ENCODE measurements around the gene CHL1.

Gene CHL1

GRCh38 chr3:295166-295565 is 98.6 kb downstream of the CHL1 start:
- Histone ChIP-seq H3K4me3 (ENCODE audit: low read depth in 1 of 5, low read length in 5 of 5) (no peak overlapping the region), H3K36me3 (ENCODE audit: control insufficient read depth in 5 of 5, insufficient read depth in 5 of 5, low read length in 5 of 5) (no peaks in the 10 kb centered on the region), H3K27me3 (ENCODE audit: control insufficient read depth in 5 of 5, insufficient read depth in 4 of 5, low read length in 5 of 5) (no peaks in the 10 kb centered on the region), H3K9ac (ENCODE audit: low read length in 5 of 5) (no peak overlapping the region), H3K4me1 (ENCODE audit: control insufficient read depth in 5 of 5, insufficient read depth in 5 of 5, low read length in 5 of 5) (no peaks in the 10 kb centered on the region), H3K27ac (ENCODE audit: low read depth, low read length) (no peak overlapping the region), H3K9me3 (ENCODE audit: control insufficient read depth in 5 of 5, low read length in 5 of 5) (no peaks in the 10 kb centered on the region)

GRCh38 chr3:297585-297984 is 101.0 kb downstream of the CHL1 start:
- Histone ChIP-seq H3K27ac (ENCODE audit: low read depth, low read length) (no peak overlapping the region), H3K4me1 (ENCODE audit: control insufficient read depth in 5 of 5, insufficient read depth in 5 of 5, low read length in 5 of 5) (no peaks in the 10 kb centered on the region), H3K4me3 (ENCODE audit: low read depth in 1 of 5, low read length in 5 of 5) (no peak overlapping the region), H3K27me3 (ENCODE audit: control insufficient read depth in 5 of 5, insufficient read depth in 4 of 5, low read length in 5 of 5) (no peaks in the 10 kb centered on the region), H3K9me3 (ENCODE audit: control insufficient read depth in 5 of 5, low read length in 5 of 5) (no peaks in the 10 kb centered on the region), H3K36me3 (ENCODE audit: control insufficient read depth in 5 of 5, insufficient read depth in 5 of 5, low read length in 5 of 5) (no peaks in the 10 kb centered on the region), H3K9ac (ENCODE audit: low read length in 5 of 5) (no peak overlapping the region)

GRCh38 chr3:299590-300301 is 103.2 kb downstream of the CHL1 start:
- Histone ChIP-seq H3K27ac (ENCODE audit: low read depth, low read length) (no peak overlapping the region), H3K4me1 (ENCODE audit: control insufficient read depth in 5 of 5, insufficient read depth in 5 of 5, low read length in 5 of 5) (no peaks in the 10 kb centered on the region)

GRCh38 chr3:307182-307581 is 110.6 kb downstream of the CHL1 start:
- no peaks in the 10 kb centered on the region for H3K36me3 ChIP-seq (ENCODE audit: control insufficient read depth in 5 of 5, insufficient read depth in 5 of 5, low read length in 5 of 5)
- H3K27me3 ChIP-seq (ENCODE audit: control insufficient read depth in 5 of 5, insufficient read depth in 4 of 5, low read length in 5 of 5) = no peaks in the 10 kb centered on the region
- H3K4me1 ChIP-seq (ENCODE audit: control insufficient read depth in 5 of 5, insufficient read depth in 5 of 5, low read length in 5 of 5) = no peaks in the 10 kb centered on the region
- no peak overlapping the region for H3K4me3 ChIP-seq (ENCODE audit: low read depth in 1 of 5, low read length in 5 of 5)
- no peak overlapping the region for H3K9ac ChIP-seq (ENCODE audit: low read length in 5 of 5)
- no peak overlapping the region for H3K27ac ChIP-seq (ENCODE audit: low read depth, low read length)
- H3K9me3 ChIP-seq (ENCODE audit: control insufficient read depth in 5 of 5, low read length in 5 of 5) = no peaks in the 10 kb centered on the region

More at GRCh38 chr3:299590-300301, 103.2 kb downstream of the CHL1 start:
- no peak overlapping the region for H3K4me3 ChIP-seq (ENCODE audit: low read depth in 1 of 5, low read length in 5 of 5)
- no peaks in the 10 kb centered on the region for H3K36me3 ChIP-seq (ENCODE audit: control insufficient read depth in 5 of 5, insufficient read depth in 5 of 5, low read length in 5 of 5)
- H3K9me3 ChIP-seq (ENCODE audit: control insufficient read depth in 5 of 5, low read length in 5 of 5) = no peaks in the 10 kb centered on the region
- H3K27me3 ChIP-seq (ENCODE audit: control insufficient read depth in 5 of 5, insufficient read depth in 4 of 5, low read length in 5 of 5) = no peaks in the 10 kb centered on the region
- no peak overlapping the region for H3K9ac ChIP-seq (ENCODE audit: low read length in 5 of 5)

- H3K4me3 ChIP-seq (ENCODE audit: low read depth in 1 of 5, low read length in 5 of 5) = no peak overlapping the region
- no peaks in the 10 kb centered on the region for H3K9me3 ChIP-seq (ENCODE audit: control insufficient read depth in 5 of 5, low read length in 5 of 5)
- no peaks in the 10 kb centered on the region for H3K27me3 ChIP-seq (ENCODE audit: control insufficient read depth in 5 of 5, insufficient read depth in 4 of 5, low read length in 5 of 5)
- no peaks in the 10 kb centered on the region for H3K4me1 ChIP-seq (ENCODE audit: control insufficient read depth in 5 of 5, insufficient read depth in 5 of 5, low read length in 5 of 5)
- H3K36me3 ChIP-seq (ENCODE audit: control insufficient read depth in 5 of 5, insufficient read depth in 5 of 5, low read length in 5 of 5) = no peaks in the 10 kb centered on the region
- no peak overlapping the region for H3K9ac ChIP-seq (ENCODE audit: low read length in 5 of 5)
- H3K27ac ChIP-seq (ENCODE audit: low read depth, low read length) = no peak overlapping the region
These were observed 112.2 kb downstream of the CHL1 start for GRCh38 chr3:308597-309321.

GRCh38 chr3:312160-312733 is 115.7 kb downstream of the CHL1 start:
- no peak overlapping the region for H3K4me3 ChIP-seq (ENCODE audit: low read depth in 1 of 5, low read length in 5 of 5)
- H3K27me3 ChIP-seq (ENCODE audit: control insufficient read depth in 5 of 5, insufficient read depth in 4 of 5, low read length in 5 of 5) = no peaks in the 10 kb centered on the region
- no peaks in the 10 kb centered on the region for H3K4me1 ChIP-seq (ENCODE audit: control insufficient read depth in 5 of 5, insufficient read depth in 5 of 5, low read length in 5 of 5)
- no peak overlapping the region for H3K9ac ChIP-seq (ENCODE audit: low read length in 5 of 5)
- no peaks in the 10 kb centered on the region for H3K36me3 ChIP-seq (ENCODE audit: control insufficient read depth in 5 of 5, insufficient read depth in 5 of 5, low read length in 5 of 5)
- H3K9me3 ChIP-seq (ENCODE audit: control insufficient read depth in 5 of 5, low read length in 5 of 5) = no peaks in the 10 kb centered on the region
- H3K27ac ChIP-seq (ENCODE audit: low read depth, low read length) = no peak overlapping the region

- H3K9ac ChIP-seq (ENCODE audit: low read length in 5 of 5) = no peak overlapping the region
- H3K4me1 ChIP-seq (ENCODE audit: control insufficient read depth in 5 of 5, insufficient read depth in 5 of 5, low read length in 5 of 5) = no peaks in the 10 kb centered on the region
- no peaks in the 10 kb centered on the region for H3K27me3 ChIP-seq (ENCODE audit: control insufficient read depth in 5 of 5, insufficient read depth in 4 of 5, low read length in 5 of 5)
- no peaks in the 10 kb centered on the region for H3K36me3 ChIP-seq (ENCODE audit: control insufficient read depth in 5 of 5, insufficient read depth in 5 of 5, low read length in 5 of 5)
- no peak overlapping the region for H3K27ac ChIP-seq (ENCODE audit: low read depth, low read length)
- no peaks in the 10 kb centered on the region for H3K9me3 ChIP-seq (ENCODE audit: control insufficient read depth in 5 of 5, low read length in 5 of 5)
- H3K4me3 ChIP-seq (ENCODE audit: low read depth in 1 of 5, low read length in 5 of 5) = no peak overlapping the region
These were observed 116.3 kb downstream of the CHL1 start for GRCh38 chr3:312911-313310.

- Histone ChIP-seq H3K4me1 (ENCODE audit: control insufficient read depth in 5 of 5, insufficient read depth in 5 of 5, low read length in 5 of 5) (no peaks in the 10 kb centered on the region), H3K36me3 (ENCODE audit: control insufficient read depth in 5 of 5, insufficient read depth in 5 of 5, low read length in 5 of 5) (no peaks in the 10 kb centered on the region), H3K4me3 (ENCODE audit: low read depth in 1 of 5, low read length in 5 of 5) (no peak overlapping the region), H3K27me3 (ENCODE audit: control insufficient read depth in 5 of 5, insufficient read depth in 4 of 5, low read length in 5 of 5) (no peaks in the 10 kb centered on the region), H3K27ac (ENCODE audit: low read depth, low read length) (no peak overlapping the region), H3K9ac (ENCODE audit: low read length in 5 of 5) (no peak overlapping the region), H3K9me3 (ENCODE audit: control insufficient read depth in 5 of 5, low read length in 5 of 5) (no peaks in the 10 kb centered on the region)
These were observed 120.4 kb downstream of the CHL1 start for GRCh38 chr3:317012-317411.

- Histone ChIP-seq H3K4me1 (ENCODE audit: control insufficient read depth in 5 of 5, insufficient read depth in 5 of 5, low read length in 5 of 5) (no peaks in the 10 kb centered on the region), H3K36me3 (ENCODE audit: control insufficient read depth in 5 of 5, insufficient read depth in 5 of 5, low read length in 5 of 5) (no peaks in the 10 kb centered on the region), H3K27me3 (ENCODE audit: control insufficient read depth in 5 of 5, insufficient read depth in 4 of 5, low read length in 5 of 5) (no peaks in the 10 kb centered on the region), H3K9me3 (ENCODE audit: control insufficient read depth in 5 of 5, low read length in 5 of 5) (no peaks in the 10 kb centered on the region), H3K4me3 (ENCODE audit: low read depth in 1 of 5, low read length in 5 of 5) (no peak overlapping the region), H3K27ac (ENCODE audit: low read depth, low read length) (no peak overlapping the region), H3K9ac (ENCODE audit: low read length in 5 of 5) (no peak overlapping the region)
These were observed 122.3 kb downstream of the CHL1 start for GRCh38 chr3:318903-319302.

- peaks cover 0 to 3% (median 0%) of the 10 kb centered on the region in 5 donors for H3K36me3 ChIP-seq (ENCODE audit: control insufficient read depth in 5 of 5, insufficient read depth in 5 of 5, low read length in 5 of 5)
- H3K27ac ChIP-seq (ENCODE audit: low read depth, low read length) = no peak overlapping the region
- H3K9ac ChIP-seq (ENCODE audit: low read length in 5 of 5) = no peak overlapping the region
- H3K9me3 ChIP-seq (ENCODE audit: control insufficient read depth in 5 of 5, low read length in 5 of 5) = no peaks in the 10 kb centered on the region
- H3K4me1 ChIP-seq (ENCODE audit: control insufficient read depth in 5 of 5, insufficient read depth in 5 of 5, low read length in 5 of 5) = no peaks in the 10 kb centered on the region
- H3K27me3 ChIP-seq (ENCODE audit: control insufficient read depth in 5 of 5, insufficient read depth in 4 of 5, low read length in 5 of 5) = no peaks in the 10 kb centered on the region
- H3K4me3 ChIP-seq (ENCODE audit: low read depth in 1 of 5, low read length in 5 of 5) = no peak overlapping the region
These were observed 127.9 kb downstream of the CHL1 start for GRCh38 chr3:324423-324822.

Data from subcutaneous abdominal adipose tissue (tissue), 5 donors.